ENCODE data around the gene SULT2B1.
"Not testable (repeated sequence)": the region's sequence is repeated elsewhere in the genome, so short reads cannot be mapped to it uniquely, and the experiment has no call there.

SULT2B1 gene

GRCh38 chr19:48511800-48512503 lies 40.0 kb upstream of the SULT2B1 start, which contains the start of gene LMTK3:
LMTK3 (minus strand) TSS chr19:48511835; CDS start chr19:48511576, 259 bp downstream.
- H3K27ac ChIP-seq (ENCODE audit: low read length): no peak within 1 kb of the TSS
- no peaks in the 10 kb centered on the region for H3K9me3 ChIP-seq (ENCODE audit: control insufficient read depth, insufficient read depth, low read length)
- H3K36me3 ChIP-seq (ENCODE audit: control insufficient read depth, insufficient read depth, low read length): no peaks in the 10 kb centered on the region
- no CpG with 5 or more reads among the region's 32 CpGs for WGBS (ENCODE audit: insufficient coverage, insufficient read length)
- H3K4me3 ChIP-seq (ENCODE audit: low read length): peak within 1 kb of the TSS; percentile 49; the same call in 1 of the 2 replicates
- peaks cover 6% of the 10 kb centered on the region; the same call in 1 of the 2 replicates for H3K4me1 ChIP-seq (ENCODE audit: control insufficient read depth, insufficient read depth, low read length)
- DNase-seq (ENCODE audit: low read depth, low spot score): no peak
- no peaks in the 10 kb centered on the region for H3K27me3 ChIP-seq (ENCODE audit: control insufficient read depth, insufficient read depth, low read length)

- H3K27ac ChIP-seq (ENCODE audit: low read length): no peak overlapping the region
Measured at GRCh38 chr19:48512504-48513288, 39.3 kb upstream of the SULT2B1 start.

GRCh38 chr19:48513289-48514122 lies 38.5 kb upstream of the SULT2B1 start:
- Histone ChIP-seq H3K36me3 (ENCODE audit: control insufficient read depth, insufficient read depth, low read length) (no peaks in the 10 kb centered on the region), H3K4me1 (ENCODE audit: control insufficient read depth, insufficient read depth, low read length) (peaks cover 6% of the 10 kb centered on the region; the same call in 1 of the 2 replicates), H3K27ac (ENCODE audit: low read length) (no peak overlapping the region), H3K27me3 (ENCODE audit: control insufficient read depth, insufficient read depth, low read length) (no peaks in the 10 kb centered on the region), H3K9me3 (ENCODE audit: control insufficient read depth, insufficient read depth, low read length) (no peaks in the 10 kb centered on the region), H3K4me3 (ENCODE audit: low read length) (peak overlapping the region; percentile 60; the same call in 1 of the 2 replicates)
- no CpG with 5 or more reads among the region's 54 CpGs for WGBS (ENCODE audit: insufficient coverage, insufficient read length)
- no peak for DNase-seq (ENCODE audit: low read depth, low spot score)

More at GRCh38 chr19:48512504-48513288, 39.3 kb upstream of the SULT2B1 start:
- Histone ChIP-seq H3K9me3 (ENCODE audit: control insufficient read depth, insufficient read depth, low read length) (no peaks in the 10 kb centered on the region), H3K4me1 (ENCODE audit: control insufficient read depth, insufficient read depth, low read length) (peaks cover 6% of the 10 kb centered on the region; the same call in 1 of the 2 replicates), H3K4me3 (ENCODE audit: low read length) (no peak overlapping the region; the same call in 1 of the 2 replicates), H3K36me3 (ENCODE audit: control insufficient read depth, insufficient read depth, low read length) (no peaks in the 10 kb centered on the region), H3K27me3 (ENCODE audit: control insufficient read depth, insufficient read depth, low read length) (no peaks in the 10 kb centered on the region)
- no peak for DNase-seq (ENCODE audit: low read depth, low spot score)
- no CpG with 5 or more reads among the region's 19 CpGs for WGBS (ENCODE audit: insufficient coverage, insufficient read length)

- no peaks in the 10 kb centered on the region for H3K27me3 ChIP-seq (ENCODE audit: control insufficient read depth, insufficient read depth, low read length)
- DNase-seq (ENCODE audit: low read depth, low spot score): no peak
- H3K36me3 ChIP-seq (ENCODE audit: control insufficient read depth, insufficient read depth, low read length): no peaks in the 10 kb centered on the region
- H3K4me1 ChIP-seq (ENCODE audit: control insufficient read depth, insufficient read depth, low read length): peaks cover 6% of the 10 kb centered on the region; the same call in 1 of the 2 replicates
- H3K9me3 ChIP-seq (ENCODE audit: control insufficient read depth, insufficient read depth, low read length): no peaks in the 10 kb centered on the region
- WGBS (ENCODE audit: insufficient coverage, insufficient read length): no CpG with 5 or more reads among the region's 11 CpGs
- no peak overlapping the region; the same call in 1 of the 2 replicates for H3K4me3 ChIP-seq (ENCODE audit: low read length)
- no peak overlapping the region for H3K27ac ChIP-seq (ENCODE audit: low read length)
Measured at GRCh38 chr19:48514123-48514458, 37.9 kb upstream of the SULT2B1 start.

GRCh38 chr19:48516536-48516935 lies 35.4 kb upstream of the SULT2B1 start:
- Histone ChIP-seq H3K4me1 (ENCODE audit: control insufficient read depth, insufficient read depth, low read length) (peaks cover 4% of the 10 kb centered on the region; the same call in 1 of the 2 replicates), H3K9me3 (ENCODE audit: control insufficient read depth, insufficient read depth, low read length) (no peaks in the 10 kb centered on the region), H3K27me3 (ENCODE audit: control insufficient read depth, insufficient read depth, low read length) (no peaks in the 10 kb centered on the region), H3K4me3 (ENCODE audit: low read length) (no peak overlapping the region), H3K27ac (ENCODE audit: low read length) (no peak overlapping the region), H3K36me3 (ENCODE audit: control insufficient read depth, insufficient read depth, low read length) (no peaks in the 10 kb centered on the region)
- WGBS (ENCODE audit: insufficient coverage, insufficient read length): no CpG with 5 or more reads among the region's 8 CpGs
- DNase-seq (ENCODE audit: low read depth, low spot score): no peak

GRCh38 chr19:48518207-48518606 lies 33.8 kb upstream of the SULT2B1 start:
- DNase-seq (ENCODE audit: low read depth, low spot score): no peak
- Histone ChIP-seq H3K27me3 (ENCODE audit: control insufficient read depth, insufficient read depth, low read length) (no peaks in the 10 kb centered on the region), H3K9me3 (ENCODE audit: control insufficient read depth, insufficient read depth, low read length) (no peaks in the 10 kb centered on the region), H3K27ac (ENCODE audit: low read length) (no peak overlapping the region), H3K4me1 (ENCODE audit: control insufficient read depth, insufficient read depth, low read length) (peaks cover 1% of the 10 kb centered on the region; the same call in 1 of the 2 replicates), H3K4me3 (ENCODE audit: low read length) (no peak overlapping the region), H3K36me3 (ENCODE audit: control insufficient read depth, insufficient read depth, low read length) (no peaks in the 10 kb centered on the region)
- no CpG with 5 or more reads among the region's 3 CpGs for WGBS (ENCODE audit: insufficient coverage, insufficient read length)

DNA sequence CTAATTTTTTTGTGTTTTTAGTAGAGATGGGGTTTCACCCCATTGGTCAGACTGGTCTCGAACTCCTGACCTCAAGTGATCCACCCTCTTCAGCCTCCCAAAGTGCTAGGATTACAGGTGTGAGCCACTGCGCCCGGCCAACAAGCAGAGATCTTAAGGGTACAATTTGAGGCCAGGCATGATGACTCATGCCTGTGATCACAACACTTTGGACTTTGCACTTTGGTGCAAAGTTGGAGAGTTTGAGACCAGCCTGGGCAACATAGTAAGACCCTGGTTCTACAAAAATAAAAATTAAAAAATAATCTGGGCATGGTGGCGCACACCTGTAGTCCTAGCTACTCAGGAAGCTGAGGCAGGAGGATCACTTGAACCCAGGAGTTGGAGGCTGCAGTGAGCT lies 32.5 kb upstream of the SULT2B1 start:
- H3K36me3 ChIP-seq (ENCODE audit: control insufficient read depth, insufficient read depth, low read length); H3K27ac ChIP-seq (ENCODE audit: low read length); H3K4me1 ChIP-seq (ENCODE audit: control insufficient read depth, insufficient read depth, low read length); H3K27me3 ChIP-seq (ENCODE audit: control insufficient read depth, insufficient read depth, low read length); H3K4me3 ChIP-seq (ENCODE audit: low read length); H3K9me3 ChIP-seq (ENCODE audit: control insufficient read depth, insufficient read depth, low read length); DNase-seq (ENCODE audit: low read depth, low spot score): not testable (repeated sequence)
- no CpG with 5 or more reads among the region's 4 CpGs for whole genome bisulfite sequencing (ENCODE audit: insufficient coverage, insufficient read length)

DNA sequence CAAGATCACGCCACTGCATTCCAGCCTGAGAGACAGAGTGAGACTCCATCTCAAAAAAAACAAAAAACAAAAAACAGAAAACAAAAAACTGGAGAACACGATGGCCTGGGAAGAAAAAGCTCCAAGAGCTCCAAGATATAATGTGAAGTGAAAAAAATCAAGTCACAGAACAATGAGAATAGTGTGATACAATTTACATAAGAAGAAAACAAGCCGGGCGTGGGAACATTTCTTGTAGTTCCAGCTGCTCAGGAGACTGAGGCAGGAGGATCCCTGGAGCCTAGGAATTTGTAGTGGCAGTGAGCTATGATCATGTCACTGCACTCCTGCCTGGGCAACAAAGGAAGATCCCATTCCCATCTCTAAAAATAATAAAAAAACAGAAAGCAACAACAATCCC lies 31.8 kb upstream of the SULT2B1 start:
- no peaks in the 10 kb centered on the region for H3K27me3 ChIP-seq (ENCODE audit: control insufficient read depth, insufficient read depth, low read length)
- H3K9me3 ChIP-seq (ENCODE audit: control insufficient read depth, insufficient read depth, low read length): no peaks in the 10 kb centered on the region
- no CpG with 5 or more reads among the region's 4 CpGs for WGBS (ENCODE audit: insufficient coverage, insufficient read length)
- H3K4me3 ChIP-seq (ENCODE audit: low read length): no peak overlapping the region
- H3K4me1 ChIP-seq (ENCODE audit: control insufficient read depth, insufficient read depth, low read length): peaks cover 1% of the 10 kb centered on the region; the same call in 1 of the 2 replicates
- H3K27ac ChIP-seq (ENCODE audit: low read length): no peak overlapping the region
- no peaks in the 10 kb centered on the region for H3K36me3 ChIP-seq (ENCODE audit: control insufficient read depth, insufficient read depth, low read length)
- DNase-seq (ENCODE audit: low read depth, low spot score): no peak

GRCh38 chr19:48524221-48524620 lies 27.8 kb upstream of the SULT2B1 start:
- no CpG with 5 or more reads among the region's 2 CpGs for WGBS (ENCODE audit: insufficient coverage, insufficient read length)
- Histone ChIP-seq H3K4me1 (ENCODE audit: control insufficient read depth, insufficient read depth, low read length) (no peaks in the 10 kb centered on the region), H3K36me3 (ENCODE audit: control insufficient read depth, insufficient read depth, low read length) (no peaks in the 10 kb centered on the region), H3K27me3 (ENCODE audit: control insufficient read depth, insufficient read depth, low read length) (no peaks in the 10 kb centered on the region), H3K27ac (ENCODE audit: low read length) (no peak overlapping the region), H3K9me3 (ENCODE audit: control insufficient read depth, insufficient read depth, low read length) (no peaks in the 10 kb centered on the region; the same call in 1 of the 2 replicates), H3K4me3 (ENCODE audit: low read length) (no peak overlapping the region)
- DNase-seq (ENCODE audit: low read depth, low spot score): no peak

- DNase-seq (ENCODE audit: low read depth, low spot score): no peak
- H3K27ac ChIP-seq (ENCODE audit: low read length): no peak overlapping the region
- H3K27me3 ChIP-seq (ENCODE audit: control insufficient read depth, insufficient read depth, low read length): no peaks in the 10 kb centered on the region
- H3K4me3 ChIP-seq (ENCODE audit: low read length): no peak overlapping the region
- no peaks in the 10 kb centered on the region for H3K36me3 ChIP-seq (ENCODE audit: control insufficient read depth, insufficient read depth, low read length)
- WGBS (ENCODE audit: insufficient coverage, insufficient read length): no CpG with 5 or more reads among the region's 5 CpGs
- no peaks in the 10 kb centered on the region; the same call in 1 of the 2 replicates for H3K9me3 ChIP-seq (ENCODE audit: control insufficient read depth, insufficient read depth, low read length)
- no peaks in the 10 kb centered on the region for H3K4me1 ChIP-seq (ENCODE audit: control insufficient read depth, insufficient read depth, low read length)
Measured at GRCh38 chr19:48524732-48525131, 27.2 kb upstream of the SULT2B1 start.

All from iPS DF 6.9 (cell line).